GM23338 (cell line): ENCODE measurements around the gene NET1.

Source experiments
- CREB1 ChIP-seq: fragments of 250-450 bp; sonication (Bioruptor Pico); IDR thresholded peaks from 2 replicates; pipeline ENCODE4 v1.5.0; 2020; ENCODE audit warnings: low read depth, mild to moderate bottlenecking, moderate library complexity
- EZH2 ChIP-seq: fragments of 200-600 bp; sonication (generic); IDR thresholded peaks from one replicate; pipeline ENCODE4 v1.8.0; 2017; ENCODE audit warnings: antibody characterized with exemption, mild to moderate bottlenecking, low read depth; ENCODE audit not compliant: unreplicated experiment
- EZH2phosphoT487 ChIP-seq: fragments of 200-600 bp; sonication (generic); IDR thresholded peaks from one replicate; pipeline ENCODE4 v1.8.1; 2018; ENCODE audit warnings: antibody characterized with exemption; ENCODE audit not compliant: unreplicated experiment
- JUNB ChIP-seq: IDR thresholded peaks from one replicate; pipeline ENCODE4 v1.6.1; 2016; ENCODE audit warnings: antibody characterized with exemption; ENCODE audit not compliant: unreplicated experiment
- NANOG ChIP-seq: IDR thresholded peaks from 2 replicates; pipeline ENCODE4 v1.6.1; 2016; ENCODE audit warnings: antibody characterized with exemption, borderline replicate concordance
- POLR2AphosphoS5 ChIP-seq: IDR thresholded peaks from 2 replicates; pipeline ENCODE4 v1.6.1; 2016; ENCODE audit warnings: antibody characterized with exemption, low read depth
- STAT1 ChIP-seq: IDR thresholded peaks from one replicate; pipeline ENCODE4 v1.6.1; 2016; ENCODE audit warnings: antibody characterized with exemption; ENCODE audit not compliant: unreplicated experiment
- TF ChIP-seq, protein P1 (sequence below), 2 experiments: fragments of 200-600 bp in 1 of 2; sonication (generic) in 1 of 2; conservative IDR thresholded peaks; 2 replicates each; pipeline versions ENCODE4 v1.5.1 to v1.6.1; 2016 to 2017; ENCODE audit warnings: antibody characterized with exemption in 2 of 2, low read depth in 2 of 2, mild to moderate bottlenecking in 2 of 2, moderate library complexity in 1 of 2
- TF ChIP-seq, protein P2 (sequence below): IDR thresholded peaks from 2 replicates; pipeline ENCODE4 v1.6.1; 2016; ENCODE audit warnings: antibody characterized with exemption
- TF ChIP-seq, protein P3 (sequence below): IDR thresholded peaks from one replicate; pipeline ENCODE4 v1.6.1; 2018; ENCODE audit warnings: antibody characterized with exemption; ENCODE audit not compliant: unreplicated experiment

DNA sequence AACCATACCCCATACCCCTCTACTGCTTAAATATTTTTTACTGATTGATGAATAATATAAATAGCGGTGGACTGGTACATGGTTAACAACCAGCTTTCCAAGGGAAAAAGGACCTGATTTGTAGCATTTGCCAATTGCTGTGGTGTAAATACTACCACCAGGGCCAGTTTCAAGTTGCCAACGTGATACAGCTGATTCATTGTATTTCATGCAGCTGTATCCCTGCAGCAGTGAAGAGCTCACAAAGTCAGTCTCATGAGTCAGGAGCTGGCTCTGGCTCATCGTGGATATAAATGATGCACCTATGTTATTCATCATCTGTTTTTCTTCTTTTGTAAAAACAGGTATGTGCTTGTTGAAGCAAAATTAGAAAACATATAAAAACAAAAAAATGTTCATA lies 71.8 kb downstream of the NET1 start:
- TF ChIP-seq, protein P1, sequence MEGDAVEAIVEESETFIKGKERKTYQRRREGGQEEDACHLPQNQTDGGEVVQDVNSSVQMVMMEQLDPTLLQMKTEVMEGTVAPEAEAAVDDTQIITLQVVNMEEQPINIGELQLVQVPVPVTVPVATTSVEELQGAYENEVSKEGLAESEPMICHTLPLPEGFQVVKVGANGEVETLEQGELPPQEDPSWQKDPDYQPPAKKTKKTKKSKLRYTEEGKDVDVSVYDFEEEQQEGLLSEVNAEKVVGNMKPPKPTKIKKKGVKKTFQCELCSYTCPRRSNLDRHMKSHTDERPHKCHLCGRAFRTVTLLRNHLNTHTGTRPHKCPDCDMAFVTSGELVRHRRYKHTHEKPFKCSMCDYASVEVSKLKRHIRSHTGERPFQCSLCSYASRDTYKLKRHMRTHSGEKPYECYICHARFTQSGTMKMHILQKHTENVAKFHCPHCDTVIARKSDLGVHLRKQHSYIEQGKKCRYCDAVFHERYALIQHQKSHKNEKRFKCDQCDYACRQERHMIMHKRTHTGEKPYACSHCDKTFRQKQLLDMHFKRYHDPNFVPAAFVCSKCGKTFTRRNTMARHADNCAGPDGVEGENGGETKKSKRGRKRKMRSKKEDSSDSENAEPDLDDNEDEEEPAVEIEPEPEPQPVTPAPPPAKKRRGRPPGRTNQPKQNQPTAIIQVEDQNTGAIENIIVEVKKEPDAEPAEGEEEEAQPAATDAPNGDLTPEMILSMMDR (conservative IDR thresholded peaks at IDR 0.05; ENCODE audit: low read depth in 2 of 2): no peak
- TF ChIP-seq JUNB: no peak
- TF ChIP-seq NANOG: no peak
- no peak for TF ChIP-seq CREB1 (CRISPR knock-in tag)
- TF ChIP-seq POLR2AphosphoS5: no peak
- TF ChIP-seq, protein P2, sequence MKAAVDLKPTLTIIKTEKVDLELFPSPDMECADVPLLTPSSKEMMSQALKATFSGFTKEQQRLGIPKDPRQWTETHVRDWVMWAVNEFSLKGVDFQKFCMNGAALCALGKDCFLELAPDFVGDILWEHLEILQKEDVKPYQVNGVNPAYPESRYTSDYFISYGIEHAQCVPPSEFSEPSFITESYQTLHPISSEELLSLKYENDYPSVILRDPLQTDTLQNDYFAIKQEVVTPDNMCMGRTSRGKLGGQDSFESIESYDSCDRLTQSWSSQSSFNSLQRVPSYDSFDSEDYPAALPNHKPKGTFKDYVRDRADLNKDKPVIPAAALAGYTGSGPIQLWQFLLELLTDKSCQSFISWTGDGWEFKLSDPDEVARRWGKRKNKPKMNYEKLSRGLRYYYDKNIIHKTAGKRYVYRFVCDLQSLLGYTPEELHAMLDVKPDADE: no peak
- no peak for TF ChIP-seq STAT1
- TF ChIP-seq, protein P3, sequence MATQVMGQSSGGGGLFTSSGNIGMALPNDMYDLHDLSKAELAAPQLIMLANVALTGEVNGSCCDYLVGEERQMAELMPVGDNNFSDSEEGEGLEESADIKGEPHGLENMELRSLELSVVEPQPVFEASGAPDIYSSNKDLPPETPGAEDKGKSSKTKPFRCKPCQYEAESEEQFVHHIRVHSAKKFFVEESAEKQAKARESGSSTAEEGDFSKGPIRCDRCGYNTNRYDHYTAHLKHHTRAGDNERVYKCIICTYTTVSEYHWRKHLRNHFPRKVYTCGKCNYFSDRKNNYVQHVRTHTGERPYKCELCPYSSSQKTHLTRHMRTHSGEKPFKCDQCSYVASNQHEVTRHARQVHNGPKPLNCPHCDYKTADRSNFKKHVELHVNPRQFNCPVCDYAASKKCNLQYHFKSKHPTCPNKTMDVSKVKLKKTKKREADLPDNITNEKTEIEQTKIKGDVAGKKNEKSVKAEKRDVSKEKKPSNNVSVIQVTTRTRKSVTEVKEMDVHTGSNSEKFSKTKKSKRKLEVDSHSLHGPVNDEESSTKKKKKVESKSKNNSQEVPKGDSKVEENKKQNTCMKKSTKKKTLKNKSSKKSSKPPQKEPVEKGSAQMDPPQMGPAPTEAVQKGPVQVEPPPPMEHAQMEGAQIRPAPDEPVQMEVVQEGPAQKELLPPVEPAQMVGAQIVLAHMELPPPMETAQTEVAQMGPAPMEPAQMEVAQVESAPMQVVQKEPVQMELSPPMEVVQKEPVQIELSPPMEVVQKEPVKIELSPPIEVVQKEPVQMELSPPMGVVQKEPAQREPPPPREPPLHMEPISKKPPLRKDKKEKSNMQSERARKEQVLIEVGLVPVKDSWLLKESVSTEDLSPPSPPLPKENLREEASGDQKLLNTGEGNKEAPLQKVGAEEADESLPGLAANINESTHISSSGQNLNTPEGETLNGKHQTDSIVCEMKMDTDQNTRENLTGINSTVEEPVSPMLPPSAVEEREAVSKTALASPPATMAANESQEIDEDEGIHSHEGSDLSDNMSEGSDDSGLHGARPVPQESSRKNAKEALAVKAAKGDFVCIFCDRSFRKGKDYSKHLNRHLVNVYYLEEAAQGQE: no peak
- no peak for TF ChIP-seq EZH2
- no peak for TF ChIP-seq EZH2phosphoT487
